Adipose tissue (tissue), 3 donors: Measurements from ENCODE around the gene LPP. TPM values are rescaled to one million over a fixed set of nuclear protein-coding genes. Genes with fewer than 3 reads are reported as not detected.

Experiments
- H3K27ac ChIP-seq: one replicate; pipeline ENCODE4 v1.5.1; 2013; ENCODE audit warnings: low read depth, low read length
- WGBS, 3 donors: extraction: QIAGEN DNeasy Blood & Tissue Kit; methylation state at CpG; one replicate each; pipeline ENCODE4 v1.1.7; 2013; 5-methylcytosine and 5-hydroxymethylcytosine counted together
- polyA plus RNA-seq, 3 donors: library from polyadenylated mRNA; stranded (reverse); fragments of 200-250 nt; gene quantifications; one replicate each; pipeline ENCODE4 v1.2.3, GENCODE V29; 2013
- donor health status: healthy with polysubstance abuse.
- donor health status: Bipolar disorder and iron deficiency.
- donor health status: healthy.

Gene LPP
- polyA plus RNA-seq, 3 donors, result 3.6 to 25.6 (median 11.3) TPM

DNA sequence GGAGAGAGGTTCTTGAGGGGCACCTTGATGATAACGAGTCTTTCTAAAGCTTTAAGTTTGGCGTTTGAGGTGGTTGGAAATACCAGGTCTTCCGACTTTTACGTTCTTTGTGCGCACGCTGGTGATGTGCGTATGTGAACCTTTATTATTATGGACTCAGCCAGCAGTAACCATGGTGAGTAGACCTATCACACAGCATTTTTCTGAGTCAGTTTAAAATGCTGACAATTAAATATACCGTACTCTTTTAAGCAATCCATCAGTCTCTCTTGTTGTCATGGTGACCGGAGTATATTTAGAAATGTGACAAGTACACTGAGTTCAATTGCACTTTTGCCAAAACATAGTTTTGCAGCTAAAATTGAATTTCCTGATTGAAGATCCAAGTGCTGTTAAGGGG, 172.2 kb downstream of the LPP start:
- H3K27ac ChIP-seq, result no peak overlapping the region

DNA sequence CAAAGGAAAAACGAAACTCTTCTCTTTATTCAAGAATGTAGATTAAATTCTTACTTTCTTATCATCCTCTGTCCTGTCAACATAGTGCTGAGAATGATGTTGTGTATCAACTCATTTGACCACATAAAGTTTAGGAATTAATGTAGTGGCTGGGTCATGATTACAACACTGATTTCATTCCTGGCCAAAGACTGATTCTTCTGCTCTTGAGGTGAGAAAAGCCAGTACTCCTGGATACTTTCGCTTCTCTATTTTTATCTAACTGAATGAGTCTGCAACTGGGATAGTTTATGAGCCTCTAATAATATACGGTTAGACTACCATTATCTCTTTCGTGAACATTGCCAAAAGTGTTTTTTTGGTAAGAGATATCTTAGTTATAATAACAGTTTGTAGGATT, 173.0 kb downstream of the LPP start:
- H3K27ac ChIP-seq, result no peak overlapping the region
- 76 to 82% (median 81%) methylated on average over 4 of the region's 4 CpGs for WGBS, 3 donors

More for the DNA sequence above, 172.2 kb downstream of the LPP start:
- WGBS, 3 donors, result 78 to 90% (median 85%) methylated on average over 9 of the region's 9 CpGs

DNA sequence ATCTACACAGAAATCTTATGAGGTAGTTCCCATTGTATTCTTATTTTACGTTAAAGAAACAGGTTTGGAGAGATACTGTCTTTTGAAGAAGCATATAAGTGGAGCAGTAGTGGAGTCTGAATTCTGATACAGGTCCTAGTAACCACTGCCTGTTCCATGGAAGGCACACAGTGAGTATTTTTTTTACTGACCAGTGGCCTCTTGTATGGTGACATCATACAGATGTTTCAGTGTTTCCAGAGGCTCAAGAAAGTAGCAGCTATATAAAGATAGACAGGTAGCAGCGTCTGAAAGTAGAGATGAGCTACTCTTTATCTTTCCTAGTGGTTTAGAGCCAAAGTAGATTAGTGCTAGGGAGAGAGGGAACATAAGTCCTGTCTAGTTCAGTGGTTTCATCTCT, 173.5 kb downstream of the LPP start:
- no peak overlapping the region for H3K27ac ChIP-seq
- 95 to 96% (median 95%) methylated on average over 2 of the region's 2 CpGs for WGBS, 3 donors

DNA sequence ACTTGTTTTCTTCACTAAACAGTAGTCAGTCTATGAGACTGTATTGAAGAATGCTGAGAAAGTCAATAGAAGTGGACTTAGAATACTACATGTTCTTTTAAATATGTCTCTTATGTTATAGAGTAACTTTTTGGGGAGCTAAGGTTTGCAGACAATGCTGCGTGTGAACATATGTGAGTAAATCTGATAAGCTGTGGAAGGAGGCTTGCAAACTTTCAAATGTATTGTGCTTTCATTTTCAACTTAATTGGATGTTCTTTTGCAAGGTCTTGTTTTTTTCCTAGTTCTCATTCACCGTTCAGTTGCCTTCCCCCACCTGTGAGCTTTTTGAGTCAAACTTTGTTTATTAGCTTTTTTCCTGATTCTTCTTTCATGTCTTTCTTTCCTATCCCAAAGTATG, 176.2 kb downstream of the LPP start:
- WGBS, 3 donors, result 81 to 94% (median 92%) methylated on average over 2 of the region's 2 CpGs
- no peak overlapping the region for H3K27ac ChIP-seq

DNA sequence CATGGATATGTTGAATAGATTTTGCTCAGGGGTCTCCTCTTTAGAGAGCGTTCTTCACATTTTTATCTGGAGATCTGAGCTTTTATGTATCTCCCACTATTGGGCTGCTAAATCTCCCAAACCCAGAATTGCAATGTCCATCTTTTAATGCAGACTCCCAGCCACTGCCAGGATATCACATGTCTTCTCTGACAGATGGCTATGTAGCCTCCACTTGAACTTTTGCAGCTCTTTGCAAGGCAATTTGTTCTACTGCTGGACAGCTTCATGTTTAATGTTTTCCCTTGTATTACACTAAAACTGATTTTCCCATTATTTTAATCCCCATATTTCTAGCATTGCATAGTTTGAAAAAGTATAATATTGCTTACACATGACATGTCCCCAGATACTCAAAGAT, 177.2 kb downstream of the LPP start:
- WGBS, 3 donors, result 92 to 97% (median 96%) methylated on average over 1 of the region's 1 CpG
- no peak overlapping the region for H3K27ac ChIP-seq

DNA sequence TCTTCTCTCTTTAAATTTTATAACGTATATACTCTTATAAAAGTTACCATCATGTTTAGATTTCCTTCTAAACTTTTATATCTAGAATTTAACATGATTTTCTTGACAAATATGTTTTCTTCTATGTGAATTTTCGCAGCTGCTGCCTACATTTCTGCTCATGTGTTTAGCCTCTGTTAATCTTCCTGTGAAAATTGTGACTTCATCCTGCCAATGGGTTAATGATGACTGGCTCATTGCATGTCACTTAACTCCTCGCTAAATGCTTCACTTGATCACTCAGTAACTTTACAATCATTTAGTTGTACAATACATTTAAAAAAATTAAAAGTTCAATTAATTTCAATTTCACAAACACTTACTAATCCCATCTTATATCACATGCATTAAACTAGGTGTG, 178.1 kb downstream of the LPP start:
- H3K27ac ChIP-seq, result no peak overlapping the region
- 64 to 97% (median 97%) methylated on average over 3 of the region's 3 CpGs for WGBS, 3 donors

DNA sequence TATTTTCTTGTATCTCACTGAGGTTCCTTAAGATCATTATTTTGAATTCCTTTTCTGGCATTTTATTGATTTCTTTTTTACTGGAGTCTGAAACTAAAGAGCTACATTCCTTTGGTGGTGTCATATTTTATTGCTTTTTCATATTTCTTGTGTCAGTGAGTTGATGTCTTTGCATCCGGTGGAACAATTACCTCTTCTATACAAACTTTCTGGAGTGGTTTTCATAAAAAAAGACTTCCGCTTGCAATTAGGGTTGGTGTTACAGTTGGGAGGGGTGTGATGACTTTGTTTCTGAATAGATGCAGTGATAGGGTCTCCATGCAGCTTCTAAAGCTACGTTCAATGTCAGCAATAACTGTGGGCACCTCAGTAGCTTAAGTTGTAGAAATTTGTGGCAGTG, 181.7 kb downstream of the LPP start:
- WGBS, 3 donors, result 91 to 97% (median 96%) methylated on average over 3 of the region's 3 CpGs
- no peak overlapping the region for H3K27ac ChIP-seq

DNA sequence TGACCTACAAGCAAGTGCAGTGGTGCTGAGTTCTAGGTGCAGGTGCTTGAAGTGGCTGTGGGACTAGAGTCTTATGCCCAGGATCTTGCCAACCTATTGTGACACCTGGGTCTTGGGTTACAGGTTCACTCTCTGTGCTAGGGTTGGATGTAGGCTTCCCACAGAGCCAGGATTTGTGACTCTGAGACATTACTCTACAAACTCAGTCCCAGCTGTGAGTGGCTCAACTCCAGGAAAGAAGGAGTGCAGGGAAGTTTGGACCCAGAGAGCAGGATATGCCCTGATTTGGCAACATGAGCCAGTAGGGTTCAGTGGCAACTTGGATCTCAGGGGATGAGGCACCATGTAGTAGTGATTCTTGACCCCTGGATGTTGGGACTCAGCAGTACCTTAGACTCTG, 182.2 kb downstream of the LPP start:
- no peak overlapping the region for H3K27ac ChIP-seq

DNA sequence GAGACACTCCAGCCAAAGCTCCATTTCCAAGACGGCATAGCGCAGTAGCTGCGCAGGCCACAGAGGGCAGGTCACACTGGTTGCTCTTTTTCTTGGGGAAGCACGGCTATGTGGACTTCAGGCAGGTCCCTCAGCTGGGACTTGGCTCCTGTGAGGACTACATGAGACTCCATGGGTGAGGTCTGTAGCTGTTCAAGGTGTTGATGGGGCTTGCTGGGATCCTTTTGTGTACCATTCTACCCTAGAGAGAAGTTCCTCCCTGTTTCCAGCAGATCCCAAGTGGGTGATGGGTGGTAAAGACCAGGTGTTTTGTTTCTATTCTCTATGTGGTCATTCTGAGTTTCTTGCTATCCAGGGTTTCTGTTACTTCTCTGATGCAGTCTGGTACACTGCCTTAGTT, 183.3 kb downstream of the LPP start:
- 98 to 100% (median 99%) methylated on average over 4 of the region's 4 CpGs for WGBS, 3 donors
- H3K27ac ChIP-seq, result no peak overlapping the region

DNA sequence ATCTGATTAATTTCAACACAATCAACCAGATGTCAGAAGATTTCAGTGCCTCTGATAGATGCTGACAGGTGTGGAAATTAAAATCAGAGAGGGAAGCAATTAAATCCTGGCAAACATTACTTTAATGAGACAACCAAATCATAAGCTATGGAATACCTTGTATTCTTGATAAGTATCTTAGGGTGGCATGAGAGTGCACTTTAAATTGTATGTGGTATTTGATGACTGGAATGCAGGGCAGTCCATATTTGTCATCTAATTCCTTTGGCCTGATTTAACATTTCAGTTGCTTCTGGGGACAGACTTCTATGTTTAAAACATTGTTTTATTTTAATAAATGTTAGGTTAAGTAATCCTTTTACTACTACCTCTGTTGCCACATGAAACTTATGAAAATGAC, 184.1 kb downstream of the LPP start:
- no peak overlapping the region for H3K27ac ChIP-seq

DNA sequence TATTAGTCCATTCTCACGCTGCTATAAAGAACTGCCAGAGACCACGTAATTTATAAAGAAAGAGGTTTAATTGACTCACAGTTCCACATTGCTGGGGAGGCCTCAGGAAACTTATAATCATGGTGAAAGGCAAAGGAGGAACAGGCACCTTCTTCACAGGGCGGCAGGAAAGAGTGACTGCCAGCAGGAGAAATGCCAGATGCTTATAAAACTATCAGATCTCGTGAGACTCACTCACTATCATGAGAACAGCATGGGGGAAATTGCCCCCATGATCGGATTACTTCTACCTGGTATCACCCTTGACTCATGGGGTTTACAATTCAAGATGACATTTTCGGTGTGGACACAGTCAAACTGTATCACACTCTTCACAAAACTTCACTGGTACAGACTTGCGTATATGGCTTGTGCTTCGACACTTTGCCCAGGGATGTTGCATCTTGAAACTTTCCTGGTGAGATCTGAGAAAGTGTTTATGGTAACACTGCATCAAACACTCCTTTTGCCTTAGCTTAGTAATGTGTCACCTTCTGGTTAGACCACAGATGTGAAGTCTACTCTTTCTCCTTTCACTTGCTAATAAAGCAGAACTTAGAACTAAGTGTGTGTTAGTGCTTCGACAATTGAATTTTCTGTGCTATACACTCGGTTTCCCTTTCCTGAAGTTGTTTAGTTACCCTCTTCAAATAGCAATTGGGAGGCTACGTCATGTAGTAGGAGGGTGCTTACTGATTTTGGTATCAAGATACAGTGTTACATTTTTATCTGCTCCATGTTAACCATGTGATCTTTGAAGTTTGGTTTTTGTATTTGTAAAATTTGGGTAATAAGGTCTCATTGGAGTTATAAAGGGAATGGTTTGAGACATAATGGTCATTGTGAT, 185.7 kb downstream of the LPP start:
- H3K27ac ChIP-seq, result no peak overlapping the region
- WGBS, 3 donors, result 83 to 92% (median 85%) methylated on average over 11 of the region's 11 CpGs

DNA sequence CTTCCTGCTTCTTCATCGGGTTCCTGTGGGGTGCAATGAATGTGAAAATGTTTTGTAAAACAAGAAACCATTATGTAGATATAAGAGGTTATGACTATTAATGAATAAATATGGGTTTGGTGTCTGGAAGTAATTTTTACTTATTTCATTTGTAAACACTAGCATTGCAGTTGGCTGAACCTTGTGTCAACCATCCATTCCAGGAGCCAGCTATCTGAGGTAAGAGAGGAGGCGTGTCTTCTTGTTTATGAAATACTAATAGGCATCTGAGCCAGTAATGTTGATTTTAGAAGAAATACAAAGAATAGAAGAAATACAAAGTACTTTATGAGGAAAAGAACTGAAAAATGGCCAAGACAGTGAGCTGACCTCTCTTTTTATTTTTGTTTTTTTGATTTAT, 187.5 kb downstream of the LPP start:
- no peak overlapping the region for H3K27ac ChIP-seq
- WGBS, 3 donors, result 76 to 92% (median 88%) methylated on average over 2 of the region's 2 CpGs

DNA sequence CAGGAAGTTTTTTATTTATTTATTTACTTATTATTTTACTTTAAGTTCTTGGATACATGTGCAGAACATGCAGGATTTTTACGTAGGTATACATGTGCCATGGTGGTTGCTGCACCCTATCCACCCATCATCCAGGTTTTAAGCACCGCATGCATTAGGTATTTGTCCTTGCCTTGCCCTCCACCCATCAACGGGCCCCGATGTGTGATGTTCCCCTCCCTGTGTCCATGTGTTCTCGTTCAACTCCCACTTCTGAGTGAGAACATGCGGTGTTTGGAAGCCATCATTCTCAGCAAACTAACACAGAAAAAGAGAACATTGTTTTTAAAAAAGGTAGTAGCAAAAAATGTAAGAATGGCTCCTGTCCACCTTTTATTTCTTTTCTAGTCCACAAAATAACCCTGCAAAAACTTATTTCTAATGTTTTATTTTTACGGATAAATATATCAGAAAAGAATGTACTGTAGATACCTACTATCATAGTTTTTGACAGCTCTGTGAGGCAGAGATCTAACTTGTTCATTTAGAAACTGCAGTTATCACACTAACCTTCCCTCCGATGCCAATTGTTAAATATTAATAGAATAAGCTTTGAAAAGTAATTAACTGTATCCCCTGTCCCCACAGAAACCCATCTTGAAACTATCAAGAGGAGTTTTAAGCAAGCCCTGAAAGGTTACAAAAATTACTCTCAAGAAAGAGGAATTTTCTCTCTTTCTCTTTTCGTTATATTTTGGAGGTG, 189.2 kb downstream of the LPP start:
- no peak overlapping the region for H3K27ac ChIP-seq
- 73 to 92% (median 85%) methylated on average over 9 of the region's 9 CpGs for WGBS, 3 donors

DNA sequence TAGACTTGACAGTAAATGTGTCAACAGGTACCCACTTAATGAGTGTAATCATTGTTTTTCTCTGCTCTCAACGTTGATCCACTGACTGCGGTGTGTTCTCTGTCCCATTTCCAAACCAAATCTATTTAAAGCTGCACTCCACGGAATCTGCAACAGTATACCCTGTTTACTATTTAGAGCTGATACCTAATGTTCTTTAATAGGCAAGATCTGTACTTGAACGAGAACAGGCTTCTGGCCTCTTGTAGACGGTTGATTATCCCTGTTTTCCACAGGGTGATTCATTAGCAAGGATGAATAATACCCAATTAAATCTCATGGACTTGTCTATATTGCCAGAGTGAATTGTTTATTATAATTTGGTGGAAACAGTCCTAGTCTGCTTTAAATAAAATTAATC, 189.9 kb downstream of the LPP start:
- H3K27ac ChIP-seq, result no peak overlapping the region
- 73 to 80% (median 77%) methylated on average over 5 of the region's 5 CpGs for WGBS, 3 donors

DNA sequence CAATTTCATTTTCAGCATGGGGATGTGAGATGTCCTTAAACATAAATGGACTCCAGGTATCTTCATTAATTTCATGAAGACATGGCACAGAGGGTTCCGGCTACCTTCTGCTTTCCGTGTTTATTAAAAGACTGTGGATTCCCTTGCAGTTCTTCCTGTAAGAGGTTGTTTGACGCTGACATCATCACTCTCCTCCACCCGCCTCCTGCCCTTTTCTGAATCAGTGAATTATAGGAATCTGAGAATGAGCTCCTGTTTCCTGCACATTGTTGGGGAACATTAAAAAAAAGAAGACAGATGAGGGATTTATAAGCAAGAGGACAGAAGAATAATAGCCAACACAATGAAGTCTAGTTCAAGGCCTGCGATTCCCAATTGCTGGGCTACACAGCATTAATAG, 191.3 kb downstream of the LPP start:
- 62 to 77% (median 62%) methylated on average over 5 of the region's 5 CpGs for WGBS, 3 donors
- H3K27ac ChIP-seq, result no peak overlapping the region

DNA sequence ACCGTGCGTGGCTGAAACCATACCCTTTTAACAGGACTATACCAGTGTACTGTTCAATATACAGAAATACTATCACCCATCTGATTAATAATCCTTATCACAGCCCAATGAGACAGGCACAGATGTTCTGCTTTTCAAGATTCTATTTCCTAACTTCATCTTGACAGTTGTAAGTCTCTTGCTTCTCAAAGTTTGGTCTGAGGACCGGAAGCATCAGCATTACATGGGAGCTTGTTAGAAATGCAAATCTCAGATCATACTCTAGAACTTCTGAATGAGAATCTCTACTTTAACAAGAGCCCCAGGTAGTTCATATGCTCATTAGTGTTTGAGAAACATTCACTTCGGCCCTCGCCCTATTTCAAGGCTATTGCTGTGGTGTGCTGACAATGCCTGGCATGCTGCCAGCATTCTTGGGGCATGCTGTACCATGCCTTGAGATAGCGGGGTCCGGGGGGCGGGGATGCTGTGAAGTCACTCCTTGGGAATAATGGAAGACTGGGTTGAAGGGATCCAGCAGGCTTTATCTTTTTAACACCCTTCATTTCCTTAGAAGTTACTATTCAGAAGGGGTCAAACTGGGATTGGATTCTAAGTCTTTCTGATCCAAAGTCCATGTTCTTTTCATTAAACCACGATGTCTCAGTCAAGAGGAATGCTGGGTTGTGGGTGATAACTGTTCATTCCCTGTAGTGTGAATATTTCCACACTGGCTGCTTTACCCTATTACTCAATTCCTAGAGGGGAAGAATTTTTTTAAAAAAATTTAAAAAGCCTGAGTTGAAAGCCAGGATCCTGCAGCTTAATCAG, 194.7 kb downstream of the LPP start:
- H3K27ac ChIP-seq, result no peak overlapping the region
- WGBS, 3 donors, result 52 to 55% (median 54%) methylated on average over 9 of the region's 9 CpGs

DNA sequence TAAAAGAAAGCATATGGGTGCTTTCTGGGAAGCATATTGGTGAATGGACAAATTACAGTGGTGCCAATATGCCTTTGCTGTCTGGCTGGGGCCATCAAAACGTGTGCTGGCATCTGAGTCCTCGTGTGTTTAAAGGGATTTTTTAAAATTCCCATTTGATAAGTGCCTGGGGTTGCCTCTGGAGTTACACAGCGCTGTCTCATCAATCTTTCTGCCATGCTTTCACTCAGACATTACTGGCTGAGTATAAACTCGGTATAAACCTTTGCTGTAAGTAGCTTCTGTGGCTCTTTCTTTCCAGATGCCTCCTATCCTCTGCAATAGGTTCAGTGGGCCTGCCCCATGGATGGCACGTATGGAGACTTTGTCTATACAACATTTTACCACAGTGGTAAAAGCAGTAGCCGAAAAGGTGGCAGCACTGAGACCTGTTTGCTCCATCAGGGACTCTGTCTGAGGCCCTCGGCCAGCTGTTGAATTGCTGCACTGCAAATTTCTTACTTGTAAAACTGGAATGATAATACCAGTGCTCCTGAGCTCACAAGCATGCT, 195.5 kb downstream of the LPP start:
- 63 to 83% (median 68%) methylated on average over 7 of the region's 7 CpGs for WGBS, 3 donors
- H3K27ac ChIP-seq, result no peak overlapping the region

DNA sequence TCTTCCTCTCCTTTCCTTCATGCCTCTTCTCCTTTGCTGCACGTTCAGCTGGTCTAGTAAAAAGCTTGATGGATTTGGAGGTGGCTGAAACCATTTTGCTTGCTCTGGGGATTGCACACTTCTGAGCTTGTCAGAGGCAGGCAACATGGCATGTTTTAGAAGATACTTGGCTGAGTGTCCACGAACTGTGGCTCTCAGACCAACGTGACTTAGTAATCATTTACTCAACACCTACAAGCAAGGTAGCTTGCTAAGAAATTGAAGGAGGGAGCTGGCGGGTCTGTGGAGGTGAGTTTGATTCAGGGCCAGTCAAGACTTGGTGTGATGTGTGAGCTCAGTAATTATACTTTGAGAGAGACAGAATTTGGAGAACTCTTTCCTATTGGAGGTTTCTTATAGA, 196.0 kb downstream of the LPP start:
- no peak overlapping the region for H3K27ac ChIP-seq
- WGBS, 3 donors, result 29 to 65% (median 54%) methylated on average over 4 of the region's 4 CpGs

DNA sequence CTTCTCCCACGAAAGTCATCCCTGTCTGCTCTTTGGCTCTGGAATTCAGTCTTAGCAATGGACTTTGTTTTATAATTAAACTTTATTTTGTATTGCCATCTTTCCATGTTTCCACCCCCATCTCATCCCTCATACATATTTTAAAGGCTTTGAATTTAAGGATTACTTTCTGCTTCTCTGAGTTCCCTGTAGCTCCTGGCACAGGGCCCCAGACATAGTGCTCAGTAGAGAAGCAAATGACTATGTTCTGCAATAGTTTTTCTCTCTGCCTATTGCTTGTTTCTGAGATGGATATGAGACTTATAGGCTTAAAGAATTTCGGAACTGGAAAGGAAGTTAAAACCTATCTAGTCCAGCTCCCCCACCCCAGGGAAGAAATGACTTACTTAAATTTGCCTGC, 197.0 kb downstream of the LPP start:
- WGBS, 3 donors, result 91 to 99% (median 97%) methylated on average over 2 of the region's 2 CpGs
- no peak overlapping the region for H3K27ac ChIP-seq
